OCI-LY1 (cell line): ENCODE measurements around the gene ASCL2.

ENCODE experiments used
- H2AFZ ChIP-seq: fragments of 200-600 bp; sonication (generic), shearing (Covaris generic); 2 replicates; pipeline ENCODE4 v1.6.0; 2014; ENCODE audit warnings: antibody characterized with exemption, mild to moderate bottlenecking, low read length
- H3F3A ChIP-seq: fragments of 200-600 bp; sonication (generic), shearing (Covaris generic); 2 replicates; pipeline ENCODE4 v1.6.0; 2014; ENCODE audit warnings: mild to moderate bottlenecking, antibody characterized with exemption, low read length, moderate library complexity; ENCODE audit not compliant: insufficient read depth
- H3K27ac ChIP-seq: fragments of 200-600 bp; sonication (generic); 2 replicates; pipeline ENCODE4 v1.5.1; 2014; ENCODE audit warnings: low read length, mixed run types, mild to moderate bottlenecking, low read depth; ENCODE audit not compliant: poor library complexity, severe bottlenecking
- H3K27me3 ChIP-seq: fragments of 200-600 bp; sonication (generic); 2 replicates; pipeline ENCODE4 v1.6.0; 2014; ENCODE audit warnings: antibody characterized with exemption, mild to moderate bottlenecking, low read length, moderate library complexity; ENCODE audit not compliant: insufficient read depth
- H3K36me3 ChIP-seq: fragments of 200-600 bp; sonication (generic); 2 replicates; pipeline ENCODE4 v1.6.1; 2014; ENCODE audit warnings: mild to moderate bottlenecking, antibody characterized with exemption, low read length, moderate library complexity, mixed read lengths; ENCODE audit not compliant: insufficient read depth
- H3K4me1 ChIP-seq: fragments of 200-600 bp; sonication (generic); 2 replicates; pipeline ENCODE4 v1.5.1; 2014; ENCODE audit warnings: mild to moderate bottlenecking, low read length, moderate library complexity; ENCODE audit not compliant: insufficient read depth, severe bottlenecking
- H3K4me2 ChIP-seq: fragments of 200-600 bp; sonication (generic), shearing (Covaris generic); 2 replicates; pipeline ENCODE4 v1.6.1; 2014; ENCODE audit warnings: low read length
- H3K4me3 ChIP-seq: fragments of 200-600 bp; sonication (generic); 2 replicates; pipeline ENCODE4 v1.5.1; 2014; ENCODE audit warnings: low read length, low read depth, mild to moderate bottlenecking, mixed read lengths; ENCODE audit not compliant: poor library complexity, severe bottlenecking
- H3K79me2 ChIP-seq: fragments of 200-600 bp; shearing (Covaris generic); 2 replicates; pipeline ENCODE4 v1.6.1; 2016; ENCODE audit warnings: mixed run types, low read length, mixed read lengths; ENCODE audit not compliant: insufficient read depth
- H3K9ac ChIP-seq: fragments of 200-600 bp; sonication (generic), shearing (Covaris generic); 2 replicates; pipeline ENCODE4 v1.6.1; 2014; ENCODE audit warnings: mild to moderate bottlenecking, low read length, mixed read lengths
- H3K9me2 ChIP-seq: fragments of 200-600 bp; sonication (generic), shearing (Covaris generic); 2 replicates; pipeline ENCODE4 v1.6.1; 2014; ENCODE audit warnings: low read depth, mild to moderate bottlenecking, low read length, mixed read lengths
- H3K9me3 ChIP-seq: fragments of 200-600 bp; shearing (Covaris generic); 2 replicates; pipeline ENCODE4 v1.6.1; 2014; ENCODE audit warnings: low read length, mixed read lengths
- H4K20me1 ChIP-seq: fragments of 200-600 bp; sonication (generic), shearing (Covaris generic); 2 replicates; pipeline ENCODE4 v1.6.0; 2016; ENCODE audit warnings: mild to moderate bottlenecking, low read length; ENCODE audit not compliant: insufficient read depth
- EZH2 ChIP-seq: fragments of 200-600 bp; sonication (generic), shearing (Covaris generic); IDR thresholded peaks from 2 replicates; pipeline ENCODE4 v1.8.0; 2017; ENCODE audit warnings: borderline replicate concordance, mixed run types, mild to moderate bottlenecking, antibody characterized with exemption, low read length, moderate library complexity, mixed read lengths
- TF ChIP-seq, protein P1 (sequence below): fragments of 200-600 bp; sonication (generic), shearing (Covaris generic); IDR thresholded peaks from 2 replicates; pipeline ENCODE4 v1.5.1; 2017; ENCODE audit warnings: mild to moderate bottlenecking, antibody characterized with exemption, low read length, moderate library complexity, mixed read lengths

The ASCL2 gene

DNA sequence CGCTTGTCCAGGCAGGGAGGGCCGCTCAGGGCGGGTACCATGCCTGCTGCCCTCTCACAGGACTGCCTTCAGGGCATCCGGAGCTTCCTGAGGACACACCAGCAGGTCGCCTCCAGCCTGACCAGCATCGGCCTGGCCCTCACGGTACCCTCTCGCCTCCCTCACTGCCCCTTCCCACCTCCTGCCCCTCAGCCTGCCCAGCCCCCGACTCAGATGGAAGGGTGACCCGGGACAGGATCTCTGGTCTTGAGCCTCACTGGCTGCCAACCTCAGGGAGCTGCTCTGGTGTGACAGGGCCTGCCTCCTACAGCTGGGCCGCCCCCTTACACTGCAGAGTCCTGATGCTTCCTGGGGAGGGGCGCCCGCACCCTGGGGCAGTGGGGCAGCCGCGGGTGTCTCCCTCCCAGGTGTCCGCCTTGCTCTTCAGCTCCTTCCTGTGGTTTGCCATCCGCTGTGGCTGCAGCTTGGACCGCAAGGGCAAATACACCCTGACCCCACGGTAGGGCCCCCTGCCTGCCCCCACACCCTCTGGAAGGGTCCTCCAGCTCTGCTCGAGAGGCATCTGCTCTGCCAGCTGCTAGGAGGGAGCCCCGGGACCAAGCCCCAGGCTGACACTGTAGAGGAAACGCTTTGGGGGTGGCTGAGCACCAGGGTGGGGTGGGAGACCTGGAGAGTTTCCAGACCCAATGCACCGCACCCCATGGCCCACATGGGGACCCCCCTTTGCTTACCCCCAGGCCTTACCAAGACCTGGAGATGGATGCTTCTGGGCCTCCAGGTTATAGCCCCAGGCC, 46.0 kb upstream of the ASCL2 start:
- Histone ChIP-seq H2AFZ (no peak overlapping the region), H3K4me3 (no peak overlapping the region), H4K20me1 (no peaks in the 10 kb centered on the region), H3K9me3 (no peaks in the 10 kb centered on the region), H3K9ac (no peak overlapping the region), H3K4me1 (no peaks in the 10 kb centered on the region), H3K79me2 (no peaks in the 10 kb centered on the region), H3K27ac (no peak overlapping the region), H3K9me2 (no peaks in the 10 kb centered on the region), H3K27me3 (no peaks in the 10 kb centered on the region), H3K4me2 (no peak overlapping the region), H3F3A (no peaks in the 10 kb centered on the region), H3K36me3 (no peaks in the 10 kb centered on the region)
- no peak for TF ChIP-seq EZH2
- TF ChIP-seq, protein P1, sequence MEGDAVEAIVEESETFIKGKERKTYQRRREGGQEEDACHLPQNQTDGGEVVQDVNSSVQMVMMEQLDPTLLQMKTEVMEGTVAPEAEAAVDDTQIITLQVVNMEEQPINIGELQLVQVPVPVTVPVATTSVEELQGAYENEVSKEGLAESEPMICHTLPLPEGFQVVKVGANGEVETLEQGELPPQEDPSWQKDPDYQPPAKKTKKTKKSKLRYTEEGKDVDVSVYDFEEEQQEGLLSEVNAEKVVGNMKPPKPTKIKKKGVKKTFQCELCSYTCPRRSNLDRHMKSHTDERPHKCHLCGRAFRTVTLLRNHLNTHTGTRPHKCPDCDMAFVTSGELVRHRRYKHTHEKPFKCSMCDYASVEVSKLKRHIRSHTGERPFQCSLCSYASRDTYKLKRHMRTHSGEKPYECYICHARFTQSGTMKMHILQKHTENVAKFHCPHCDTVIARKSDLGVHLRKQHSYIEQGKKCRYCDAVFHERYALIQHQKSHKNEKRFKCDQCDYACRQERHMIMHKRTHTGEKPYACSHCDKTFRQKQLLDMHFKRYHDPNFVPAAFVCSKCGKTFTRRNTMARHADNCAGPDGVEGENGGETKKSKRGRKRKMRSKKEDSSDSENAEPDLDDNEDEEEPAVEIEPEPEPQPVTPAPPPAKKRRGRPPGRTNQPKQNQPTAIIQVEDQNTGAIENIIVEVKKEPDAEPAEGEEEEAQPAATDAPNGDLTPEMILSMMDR, result no peak

DNA sequence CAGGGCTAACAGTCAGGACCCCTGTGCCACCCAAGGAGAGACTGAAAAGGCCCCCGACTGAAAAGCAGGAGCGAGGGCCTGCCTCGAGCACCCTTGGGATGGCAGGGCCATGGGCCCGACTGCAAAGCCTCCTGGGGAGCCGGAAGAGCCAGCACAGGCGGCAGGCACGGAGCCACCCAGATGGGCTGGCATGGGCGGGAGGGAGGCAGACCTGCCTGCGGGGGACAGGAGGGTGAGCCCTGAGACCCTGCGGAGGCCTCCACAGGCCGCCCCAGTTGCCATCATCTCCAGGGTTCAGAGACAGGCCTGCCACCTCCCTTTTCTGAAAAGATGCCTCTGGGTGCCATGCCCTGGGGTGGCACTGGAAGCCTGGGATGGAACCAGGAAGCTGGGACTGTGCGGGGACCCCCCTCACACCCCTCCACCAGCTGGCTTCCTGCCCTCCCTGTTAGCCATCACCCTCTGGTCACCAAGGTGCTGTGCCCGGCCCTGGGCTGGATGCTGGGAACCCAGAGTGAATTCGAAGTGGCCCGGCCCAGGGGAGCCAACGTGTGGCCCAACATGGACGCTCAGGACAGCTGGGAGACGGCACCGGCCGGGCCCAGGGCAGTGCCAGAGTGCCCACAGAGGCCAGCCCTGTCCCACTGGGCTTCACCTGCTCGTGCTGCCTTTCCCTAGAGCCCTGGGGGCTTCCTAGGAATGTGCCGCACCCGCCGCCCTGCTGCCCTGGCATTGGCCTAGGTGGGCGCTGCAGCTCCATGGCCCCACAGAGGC, 45.2 kb upstream of the ASCL2 start:
- H2AFZ ChIP-seq, result no peak overlapping the region
- no peak overlapping the region for H3K27ac ChIP-seq

DNA sequence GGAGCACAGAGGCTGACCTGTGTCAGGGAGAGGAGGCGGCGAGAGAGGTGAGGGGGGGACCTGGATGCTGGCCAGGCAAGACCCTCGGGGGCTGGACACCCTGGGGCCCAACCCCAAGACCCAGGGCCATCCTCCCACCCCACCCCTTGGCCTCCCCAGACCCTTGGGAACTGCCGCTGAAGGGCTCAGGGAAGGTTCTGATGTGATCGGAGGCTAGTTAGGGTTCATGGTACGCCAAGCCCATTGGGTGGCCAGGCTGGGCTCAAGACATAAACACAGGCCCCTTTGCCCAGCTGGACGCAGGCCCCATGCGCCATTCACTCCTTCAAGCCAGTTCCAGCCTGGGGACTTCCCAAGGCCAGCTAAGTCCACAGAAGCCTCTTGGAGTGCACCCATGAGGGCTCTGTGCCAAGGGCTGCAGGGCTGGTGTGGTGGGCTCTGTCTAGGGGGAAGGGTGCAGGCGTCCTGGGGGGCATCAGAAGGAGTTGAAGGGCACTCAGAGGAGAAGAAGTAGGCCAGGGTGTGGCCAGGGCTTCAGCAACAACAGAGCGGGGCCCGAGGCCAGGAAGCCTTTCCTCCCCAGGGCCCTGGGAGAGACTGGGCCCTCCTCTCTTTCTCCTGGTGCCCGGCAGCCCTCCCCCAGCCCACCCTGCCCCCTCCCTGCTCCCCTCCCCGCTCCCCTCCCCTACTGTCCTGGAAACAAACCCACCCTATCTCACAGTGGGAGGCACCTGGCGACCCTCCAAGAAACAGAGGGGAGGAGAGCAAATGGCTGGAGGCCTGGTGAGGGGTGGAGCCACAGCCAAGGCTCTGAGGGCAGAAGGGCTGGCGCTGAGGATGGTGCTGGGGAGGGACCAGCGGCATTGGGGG, 44.4 kb upstream of the ASCL2 start:
- 0 out of 2 replicates have a peak, but pooled peaks cover 3% of the 10 kb centered on the region for H3K27me3 ChIP-seq
- no peak overlapping the region for H3K4me3 ChIP-seq
- H3K79me2 ChIP-seq, result no peaks in the 10 kb centered on the region
- no peak overlapping the region for H2AFZ ChIP-seq
- H4K20me1 ChIP-seq, result no peaks in the 10 kb centered on the region
- H3K9me3 ChIP-seq, result no peaks in the 10 kb centered on the region
- no peak for TF ChIP-seq EZH2
- TF ChIP-seq, protein P1, result no peak
- no peaks in the 10 kb centered on the region for H3K4me1 ChIP-seq
- no peak overlapping the region for H3K4me2 ChIP-seq
- no peak overlapping the region for H3K27ac ChIP-seq
- no peak overlapping the region for H3K9ac ChIP-seq
- no peaks in the 10 kb centered on the region for H3K36me3 ChIP-seq
- H3F3A ChIP-seq, result no peaks in the 10 kb centered on the region
- no peaks in the 10 kb centered on the region for H3K9me2 ChIP-seq

More for the DNA sequence above, 45.2 kb upstream of the ASCL2 start:
- Histone ChIP-seq H3K4me3 (no peak overlapping the region), H3K4me2 (no peak overlapping the region), H3K9me3 (no peaks in the 10 kb centered on the region), H3K36me3 (no peaks in the 10 kb centered on the region), H3K79me2 (no peaks in the 10 kb centered on the region), H3K27me3 (no peaks in the 10 kb centered on the region), H3K9me2 (no peaks in the 10 kb centered on the region), H3K9ac (no peak overlapping the region), H3K4me1 (no peaks in the 10 kb centered on the region), H4K20me1 (no peaks in the 10 kb centered on the region), H3F3A (no peaks in the 10 kb centered on the region)
- no peak for TF ChIP-seq EZH2
- TF ChIP-seq, protein P1, result no peak
